HG02943 (cell line): Measurements from ENCODE around the gene HAVCR1.
A peak's percentile ranks its signal among the peaks of the same experiment; 100 is the strongest.
"Not testable (repeated sequence)": the region's sequence is repeated elsewhere in the genome, so short reads cannot be mapped to it uniquely, and the experiment has no call there.

ENCODE experiments used
- ATAC-seq: cut with Tn5 transposase; IDR thresholded peaks from one replicate; pipeline ENCODE4 v1.9.1; 2021; ENCODE audit warnings: mild to moderate bottlenecking, low read depth, moderate library complexity; ENCODE audit not compliant: unreplicated experiment

Gene HAVCR1

DNA sequence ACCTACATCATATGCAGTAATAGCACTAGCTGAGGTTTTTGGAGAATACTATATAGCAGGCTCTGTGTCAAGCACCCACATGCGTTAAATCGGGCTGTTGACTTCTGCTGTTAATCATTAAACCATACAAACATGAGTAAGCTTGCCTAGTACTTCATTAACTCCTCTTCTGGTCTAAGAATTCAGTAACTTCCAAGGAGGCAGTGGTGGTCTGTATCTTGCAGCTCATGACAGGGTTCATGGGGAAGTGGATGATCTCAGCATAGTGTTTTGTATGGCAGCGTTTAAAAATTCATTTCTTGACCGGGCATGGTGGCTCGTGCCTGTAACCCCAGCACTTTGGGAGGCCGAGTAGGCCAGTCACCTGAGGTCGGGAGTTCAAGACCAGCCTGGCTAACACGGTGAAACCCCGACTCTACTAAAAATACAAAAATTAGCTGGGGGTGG lies at the start of gene HAVCR1:
Gene HAVCR1, minus strand, starts transcription at position 24 of the 447 bp plus-strand sequence. CDS start 1,173 bp downstream, outside the sequence.
- ATAC-seq, result peak; percentile 73

DNA sequence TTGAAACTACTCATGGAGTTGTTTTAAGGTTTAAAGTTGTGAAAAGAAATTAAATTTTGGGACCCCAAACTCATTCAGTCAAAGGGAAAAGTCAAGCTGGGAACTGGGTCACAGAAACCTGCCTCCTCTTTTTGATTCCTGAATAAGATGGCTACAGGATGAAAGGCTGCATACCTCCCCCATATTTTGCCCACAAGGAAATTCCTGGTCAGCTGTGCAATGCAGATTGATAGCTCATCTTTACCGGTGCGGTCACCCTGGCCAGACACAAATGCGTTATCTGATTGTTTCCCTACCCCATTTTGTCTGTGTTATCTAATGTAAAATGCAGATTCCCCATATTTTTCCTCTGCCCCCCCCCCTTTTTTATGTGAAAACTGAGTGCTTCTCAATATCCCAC lies 48.6 kb upstream of the HAVCR1 start:
- no peak for ATAC-seq

DNA sequence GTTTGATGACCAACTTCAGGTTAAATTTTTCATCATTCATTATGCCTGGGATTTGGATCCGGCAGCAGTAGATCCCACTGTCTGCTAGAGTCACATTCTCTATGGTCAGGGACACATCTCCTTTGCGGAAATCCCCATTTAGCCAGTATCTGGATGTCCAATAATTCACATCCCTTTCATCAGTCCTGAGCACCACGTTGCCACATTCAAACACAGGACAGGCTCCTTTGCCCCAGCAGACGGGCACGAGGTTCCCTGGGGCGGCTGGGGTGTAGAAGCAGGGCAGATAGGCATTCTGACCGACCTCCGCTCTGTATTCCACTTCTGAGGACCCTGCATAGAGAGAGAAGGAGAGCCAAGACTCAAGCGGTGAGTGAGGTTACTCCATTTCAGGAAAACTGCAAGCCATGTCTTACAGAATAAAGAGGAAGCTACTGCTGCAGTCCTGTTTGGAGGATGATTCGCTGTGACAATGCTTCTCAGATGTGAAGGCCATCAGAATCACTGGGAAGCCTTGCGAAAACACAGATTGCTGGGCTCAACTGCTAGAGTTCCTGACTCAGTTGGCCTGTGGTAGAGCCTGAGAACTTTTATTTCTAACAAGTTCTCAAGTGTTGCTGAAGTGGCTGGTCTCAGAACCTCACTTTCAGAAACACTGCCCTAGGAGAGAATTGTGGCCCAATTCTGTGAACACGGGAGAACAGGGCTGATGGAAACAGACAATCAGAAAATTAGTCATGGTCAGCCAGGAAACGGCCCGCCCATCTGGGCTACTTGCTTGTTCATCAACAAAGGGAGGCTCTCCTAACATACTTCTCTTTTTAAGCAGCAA lies 47.9 kb upstream of the HAVCR1 start:
- ATAC-seq, result no peak

DNA sequence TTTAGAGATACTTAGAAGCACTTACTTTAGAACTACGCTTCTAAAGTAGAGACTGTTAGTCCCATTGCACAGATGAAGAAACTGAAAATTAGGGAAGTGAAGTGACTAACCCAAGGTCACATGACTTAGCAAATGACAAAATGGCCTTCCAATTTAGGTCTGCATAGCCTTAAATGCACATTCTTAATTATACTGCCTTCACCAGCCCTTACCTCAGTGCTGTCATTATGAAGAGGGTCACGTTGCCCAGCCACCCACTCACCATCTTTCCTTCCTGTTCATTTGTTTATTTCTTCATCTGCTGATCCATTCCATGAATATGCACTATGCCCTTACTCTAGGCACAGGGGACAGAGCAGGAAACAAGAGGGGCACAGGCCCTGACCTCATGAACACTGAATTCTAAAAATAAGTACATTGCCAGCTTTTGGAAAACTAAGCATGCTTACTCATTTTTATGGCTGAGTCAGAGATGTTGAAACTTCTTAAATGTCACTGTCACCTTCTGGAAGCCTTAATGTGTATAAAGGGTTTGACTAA lies 41.3 kb upstream of the HAVCR1 start:
- no peak for ATAC-seq

DNA sequence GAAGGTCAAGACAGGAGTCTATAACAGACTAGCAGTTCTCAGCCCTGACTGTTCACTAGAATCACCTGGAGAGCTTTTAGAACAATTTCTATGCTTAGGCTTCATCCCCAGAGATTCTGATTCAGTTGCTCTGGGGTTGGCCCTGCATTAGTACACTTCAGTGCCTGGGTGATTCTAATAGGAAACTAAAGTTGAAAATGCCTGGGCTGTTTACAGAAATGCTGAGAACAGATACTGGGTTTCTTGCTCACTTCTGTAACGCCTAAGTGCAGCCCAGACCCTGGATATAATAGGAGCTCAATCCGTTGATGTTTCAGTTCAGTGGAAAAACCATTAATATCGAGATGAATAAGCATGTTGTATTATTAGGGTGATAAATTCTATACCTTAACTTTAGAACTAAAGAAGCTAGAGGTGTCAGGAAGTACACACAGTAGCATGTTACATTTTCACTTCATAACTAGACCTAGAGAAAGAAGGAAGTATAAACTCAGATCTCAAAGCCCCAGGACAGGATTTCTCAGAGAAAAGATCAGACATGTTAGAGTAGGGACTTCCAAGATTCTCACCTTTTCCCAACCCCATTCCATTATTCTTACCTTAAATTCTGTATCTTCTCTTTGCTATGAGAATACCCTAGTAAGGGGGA lies 29.6 kb upstream of the HAVCR1 start:
- no peak for ATAC-seq

DNA sequence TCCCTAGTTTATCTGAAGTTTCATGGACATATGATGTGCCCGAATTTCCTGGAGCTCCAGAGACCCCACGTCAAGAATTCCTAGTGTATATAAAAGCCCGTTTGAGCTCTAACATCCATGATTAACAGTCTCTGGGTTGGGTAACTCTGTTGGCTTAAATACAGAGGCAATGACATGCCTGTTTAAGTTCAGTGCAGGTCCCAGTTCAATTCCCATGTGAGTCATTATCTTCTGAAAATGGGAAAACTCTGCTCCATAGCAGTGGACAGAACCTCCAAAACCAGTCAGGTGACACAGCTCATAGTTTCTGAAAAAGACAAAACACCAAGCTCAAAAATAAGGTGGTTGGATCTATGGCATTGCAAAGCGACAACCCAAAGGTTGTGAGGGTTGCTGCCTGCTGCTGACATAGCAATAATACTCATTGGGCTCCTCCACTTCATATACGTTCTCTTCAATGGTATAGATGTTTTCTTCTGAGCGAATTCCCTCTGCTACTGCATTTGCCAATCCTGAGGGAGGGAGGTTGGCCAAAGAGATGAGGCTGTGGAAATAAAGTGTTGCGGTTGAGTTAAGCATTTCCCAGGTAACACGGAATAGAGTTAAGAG lies 27.9 kb upstream of the HAVCR1 start:
- ATAC-seq, result no peak

DNA sequence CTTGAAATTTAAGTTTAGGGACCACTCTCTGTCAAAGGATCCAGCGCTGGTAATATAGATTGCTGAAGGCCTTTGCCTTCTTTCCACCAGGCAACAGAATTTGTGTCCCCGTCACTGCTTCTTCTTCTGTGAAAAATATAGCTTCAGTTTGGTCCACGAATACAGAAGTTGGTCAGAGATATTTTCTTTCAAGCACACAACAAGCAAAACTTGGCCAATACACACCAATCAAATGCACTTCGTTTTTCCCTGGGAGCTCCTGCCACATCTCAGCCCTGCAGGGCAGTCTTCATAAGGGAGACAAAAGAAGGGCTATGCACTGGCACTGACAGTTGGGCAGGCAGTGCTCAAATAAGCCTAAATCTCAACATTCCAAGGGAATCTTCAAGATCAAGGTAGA lies 27.0 kb upstream of the HAVCR1 start:
- no peak for ATAC-seq

DNA sequence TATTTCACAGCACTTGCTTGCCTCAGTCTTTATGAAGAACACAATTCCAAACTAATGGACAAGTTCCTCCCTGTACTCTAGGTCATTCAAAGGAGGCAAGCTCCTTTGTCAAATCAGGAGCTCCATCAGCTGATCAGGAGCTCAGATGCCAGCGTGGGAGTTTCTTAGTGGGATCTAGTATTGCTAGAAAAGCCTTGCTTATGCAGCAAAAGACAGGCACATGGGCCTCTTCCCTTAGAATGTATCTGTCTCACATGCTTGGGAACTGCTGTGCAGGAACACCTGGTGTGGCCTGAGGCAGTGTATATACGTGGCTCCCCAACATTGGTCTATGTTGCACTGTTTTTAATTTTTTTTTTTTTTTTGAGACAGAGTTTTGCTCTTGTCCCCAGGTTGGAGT lies 21.4 kb upstream of the HAVCR1 start:
- no peak for ATAC-seq

DNA sequence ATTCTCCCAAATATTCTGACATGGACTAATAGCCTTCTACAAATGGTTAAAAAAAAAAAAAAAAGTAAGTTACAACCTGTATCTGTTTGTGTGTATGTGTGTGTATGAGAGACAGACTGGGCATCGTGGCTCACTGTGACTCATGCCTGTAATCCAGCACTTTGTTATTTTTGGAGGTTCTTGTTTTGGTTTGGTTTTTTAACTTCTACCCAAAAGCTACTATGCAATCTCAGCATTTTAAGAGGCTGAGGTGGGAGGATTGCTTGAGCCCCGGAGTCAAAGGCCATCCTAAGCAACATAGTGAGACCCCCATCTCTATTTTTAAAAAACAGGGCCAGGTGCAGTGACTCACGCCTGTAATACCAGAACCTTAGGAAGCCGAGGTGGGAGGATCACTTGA lies 17.6 kb upstream of the HAVCR1 start:
- no peak for ATAC-seq

DNA sequence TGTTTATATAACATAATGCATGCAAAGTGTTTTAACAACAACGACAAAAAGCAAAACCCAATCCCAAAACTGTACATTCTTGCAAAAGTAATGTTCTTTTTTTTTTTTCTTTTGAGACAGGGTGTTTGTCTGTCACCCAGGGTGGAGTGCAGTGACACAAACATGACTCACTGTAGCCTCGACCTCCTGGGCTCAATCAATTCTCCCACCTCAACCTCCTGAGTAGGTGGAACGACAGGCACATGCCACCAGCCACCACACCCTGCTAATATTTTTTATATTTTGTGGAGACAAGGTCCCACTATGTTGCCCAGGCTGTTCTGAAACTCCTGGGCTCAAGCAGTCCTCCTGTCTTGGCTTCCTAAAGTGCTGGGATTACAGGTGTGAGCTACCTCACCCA lies 13.6 kb upstream of the HAVCR1 start:
- ATAC-seq, result no peak

DNA sequence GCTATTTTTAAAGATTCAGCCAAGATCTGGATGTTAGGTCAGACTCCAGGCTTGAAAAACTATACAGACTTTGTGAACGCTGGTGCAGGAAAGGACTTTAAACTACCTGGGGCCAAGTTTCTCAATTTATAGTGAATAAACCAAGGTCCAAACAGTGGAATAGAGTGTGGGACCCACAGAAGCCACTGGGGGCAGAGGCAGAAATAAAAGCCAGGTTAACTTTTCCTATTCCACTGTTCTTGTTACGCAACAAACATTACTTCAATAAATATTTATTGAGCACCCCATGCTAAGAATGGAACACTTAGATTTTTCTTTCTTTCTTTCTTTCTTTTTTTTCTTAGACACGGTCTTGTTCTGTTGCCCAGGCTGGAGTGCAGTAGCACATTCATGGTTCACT lies 11.0 kb upstream of the HAVCR1 start:
- ATAC-seq, result no peak

DNA sequence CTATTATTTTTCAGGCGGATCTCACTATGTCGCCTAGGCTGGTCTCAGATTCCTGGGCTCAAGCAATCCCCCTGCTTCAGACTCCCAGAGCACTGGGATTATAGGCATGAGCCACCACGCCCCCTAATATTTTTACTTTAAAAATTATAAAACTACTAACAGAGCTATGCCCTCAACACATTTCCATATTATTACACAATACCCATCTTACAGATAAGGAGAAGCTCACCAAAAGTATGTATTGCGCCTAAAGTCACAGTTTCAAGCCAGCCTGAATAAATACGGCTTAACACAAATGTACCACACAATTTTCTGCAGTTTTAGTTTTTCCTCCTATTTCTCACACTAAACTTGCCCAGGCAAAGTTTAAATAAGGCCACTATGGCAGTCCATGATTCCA lies 9.9 kb upstream of the HAVCR1 start:
- no peak for ATAC-seq

DNA sequence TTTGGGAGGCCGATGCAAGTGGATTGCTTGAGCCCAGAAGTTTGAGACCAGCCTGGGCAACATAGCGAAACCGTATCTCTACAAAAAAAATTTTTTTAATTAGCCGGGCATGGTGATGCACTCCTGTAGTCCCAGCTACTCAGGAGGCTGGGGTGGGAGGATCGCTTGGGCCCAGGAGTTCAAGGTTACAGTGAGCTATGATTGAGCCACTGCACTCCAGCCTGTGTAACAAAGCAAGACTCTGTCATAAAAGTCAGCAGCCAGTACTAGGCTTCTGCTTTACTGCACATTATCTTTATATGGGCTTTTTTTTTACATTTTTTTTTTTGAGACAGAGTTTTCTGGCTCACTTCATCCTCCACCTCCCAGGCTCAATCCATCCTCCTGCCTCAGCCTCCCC lies 9.4 kb upstream of the HAVCR1 start:
- no peak for ATAC-seq

DNA sequence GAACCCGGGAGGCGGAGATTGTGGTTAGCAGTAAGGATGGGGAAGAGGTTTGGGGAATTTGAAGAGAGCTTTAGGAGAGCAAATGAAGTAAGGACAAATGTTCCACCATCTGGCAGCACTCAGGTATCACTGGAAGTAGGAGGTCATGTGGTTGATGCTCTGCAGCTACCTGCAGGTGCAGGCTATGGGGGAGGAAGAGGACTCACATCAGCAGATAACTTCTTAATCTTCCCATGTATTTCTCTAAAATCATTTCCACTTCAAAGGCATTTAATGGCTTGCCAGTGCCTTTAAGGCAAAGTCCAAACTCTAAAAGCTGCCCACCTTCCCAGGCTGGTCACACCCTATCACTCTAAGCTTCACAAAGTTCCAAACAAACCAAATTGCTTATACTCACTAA lies 8.1 kb upstream of the HAVCR1 start:
- ATAC-seq, result no peak

DNA sequence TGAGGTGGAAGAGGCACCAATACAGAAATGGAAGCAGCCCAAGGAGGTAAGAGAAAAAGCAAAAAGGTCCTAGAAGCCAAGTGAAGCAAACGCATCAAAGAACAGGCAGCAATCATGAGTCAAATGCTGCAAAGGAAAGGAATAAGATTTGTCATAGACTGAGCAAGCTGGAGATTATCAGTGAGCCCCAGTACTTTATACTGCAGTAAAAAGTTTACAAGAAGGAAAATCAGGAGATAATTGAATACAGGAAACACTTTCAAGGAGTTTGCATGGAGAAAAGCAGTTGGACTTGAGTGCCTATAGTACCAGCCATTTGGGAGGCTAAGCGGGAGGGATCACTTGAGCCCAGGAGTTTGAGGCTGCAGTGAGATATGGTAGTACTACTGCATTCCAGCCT lies 7.2 kb upstream of the HAVCR1 start:
- ATAC-seq, result no peak

DNA sequence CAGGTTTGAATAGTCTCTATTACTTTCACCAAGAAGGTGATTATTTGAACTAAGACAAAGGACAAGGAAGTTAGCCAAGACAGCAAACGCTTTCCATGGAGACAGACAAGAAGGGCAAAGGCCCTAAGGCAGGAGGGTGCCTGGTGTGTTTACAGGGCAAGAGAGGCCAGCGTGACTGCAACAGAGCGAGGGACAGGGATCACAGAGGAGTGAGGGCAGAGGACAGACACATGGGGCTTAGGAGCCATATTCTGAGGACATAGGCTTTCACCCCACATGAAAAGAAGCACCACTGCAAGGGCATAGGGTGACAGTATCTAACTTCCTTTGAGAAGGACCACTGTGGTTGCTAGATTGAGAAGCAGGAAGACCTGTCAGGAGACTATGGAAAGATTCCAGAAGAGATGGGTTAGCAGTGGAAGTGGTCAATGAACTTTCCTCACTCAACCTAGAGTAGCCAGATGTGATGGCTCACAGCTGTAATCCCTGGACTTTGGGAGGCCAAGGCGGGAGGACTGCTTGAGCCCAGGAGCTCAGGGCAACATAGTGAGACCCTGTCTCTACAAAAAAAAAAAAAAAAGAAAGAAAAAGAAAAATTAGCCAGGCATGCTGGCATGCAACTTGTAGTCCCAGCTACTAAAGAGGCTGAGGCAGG lies 5.0 kb upstream of the HAVCR1 start:
- ATAC-seq, result no peak

DNA sequence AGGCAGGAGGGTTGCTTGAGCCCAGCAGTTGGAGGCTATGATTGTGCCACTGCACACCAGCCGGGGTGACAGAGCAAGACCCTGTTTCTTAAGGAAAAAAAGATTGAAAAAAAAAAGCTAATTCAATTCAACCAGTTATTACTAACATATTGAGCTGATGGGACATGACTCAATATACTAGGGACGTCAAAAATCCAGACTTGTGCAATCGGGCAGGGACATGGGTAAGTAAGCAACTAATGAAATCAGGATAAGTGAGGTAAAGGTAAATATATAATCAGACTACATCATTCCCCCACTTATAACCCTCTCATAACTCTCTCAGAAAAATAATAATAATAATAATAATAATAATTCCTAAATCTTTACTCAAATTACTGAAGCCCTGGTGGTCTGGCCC lies 975 bp upstream of the HAVCR1 start:
- no peak for ATAC-seq

DNA sequence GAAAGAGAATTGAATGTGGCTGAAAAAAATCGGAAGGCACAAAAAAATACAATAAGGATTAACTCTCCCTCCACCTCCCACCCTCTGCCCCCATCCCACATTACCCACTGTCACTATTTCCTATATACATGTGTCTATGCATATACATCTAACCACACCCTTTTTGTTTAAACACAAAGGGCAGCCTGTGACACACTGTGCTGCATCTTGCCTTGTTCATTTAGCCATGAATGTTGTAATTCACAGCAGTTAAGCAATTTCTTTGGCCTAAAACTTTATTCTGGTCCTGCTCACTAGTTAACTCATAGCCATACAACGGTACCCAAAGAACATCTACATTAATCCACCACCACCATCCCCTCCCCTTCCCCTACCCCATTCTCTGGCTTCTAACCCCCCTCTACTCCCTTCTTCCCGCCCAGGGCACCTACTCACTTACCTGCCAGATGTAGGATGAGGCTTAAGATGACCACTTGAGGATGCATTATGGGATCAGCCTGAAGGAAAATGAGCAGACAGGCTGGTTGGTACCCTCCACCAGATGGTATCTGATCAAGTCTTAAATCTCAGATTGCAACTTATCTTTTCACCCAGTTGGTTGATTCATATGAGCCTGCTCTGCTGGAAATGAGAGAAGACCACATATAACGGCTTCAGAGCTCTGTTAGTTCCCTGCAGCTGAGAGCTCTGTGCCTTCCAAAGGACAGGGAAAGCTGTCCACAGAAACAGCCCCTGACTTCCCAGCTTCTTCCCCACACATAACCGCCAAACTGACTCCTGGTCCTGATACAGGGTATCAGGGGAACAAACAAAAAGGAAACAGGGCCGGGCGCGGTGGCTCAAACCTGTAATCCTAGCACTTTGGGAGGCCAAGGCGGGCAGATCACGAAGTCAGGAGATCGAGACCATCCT lies 1.2 kb downstream of the HAVCR1 start:
- no peak for ATAC-seq

DNA sequence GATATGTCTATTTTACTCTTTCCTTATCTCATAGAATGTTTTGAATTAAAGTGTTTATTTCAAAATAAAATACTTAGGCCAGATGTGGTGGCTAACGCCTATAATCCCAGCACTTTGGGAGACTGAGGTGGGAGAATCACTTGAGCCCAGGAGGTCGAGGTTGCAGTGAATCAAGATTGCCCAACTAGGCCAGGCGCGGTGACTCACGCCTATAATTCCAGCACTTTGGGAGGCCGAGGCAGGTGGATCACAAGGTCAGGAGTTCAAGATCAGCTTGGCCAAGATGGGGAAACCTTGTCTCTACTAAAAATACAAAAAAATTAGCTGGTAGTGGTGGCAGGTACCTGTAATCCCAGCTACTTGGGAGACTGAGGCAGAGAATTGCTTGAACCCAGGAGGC lies 2.1 kb downstream of the HAVCR1 start:
- ATAC-seq, result not testable (repeated sequence)
